ENCODE measurements around the gene CENPP.
A peak's percentile ranks its signal among the peaks of the same experiment; 100 is the strongest.
"Not testable (repeated sequence)": the region's sequence is repeated elsewhere in the genome, so short reads cannot be mapped to it uniquely, and the experiment has no call there.

CENPP gene

DNA sequence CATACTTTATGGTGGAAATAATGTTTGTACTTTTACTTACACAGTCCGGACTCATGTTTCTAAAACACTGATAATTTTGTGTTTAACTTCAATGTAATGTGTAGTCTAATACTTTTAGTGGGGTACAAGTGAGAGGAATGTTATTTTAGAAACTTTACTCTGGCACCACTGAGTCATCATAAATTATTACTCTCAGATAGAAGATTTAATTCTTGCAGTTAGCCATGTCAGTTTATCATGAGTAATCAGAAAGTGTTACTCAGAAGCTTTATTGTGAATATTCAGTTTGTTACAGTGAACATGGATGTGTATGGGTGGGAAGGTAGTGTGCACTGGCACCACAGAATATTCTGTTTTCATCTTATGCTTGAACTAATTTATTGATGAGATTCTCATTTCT is 58.6 kb downstream of the CENPP start:
- DNase-seq: no peak

DNA sequence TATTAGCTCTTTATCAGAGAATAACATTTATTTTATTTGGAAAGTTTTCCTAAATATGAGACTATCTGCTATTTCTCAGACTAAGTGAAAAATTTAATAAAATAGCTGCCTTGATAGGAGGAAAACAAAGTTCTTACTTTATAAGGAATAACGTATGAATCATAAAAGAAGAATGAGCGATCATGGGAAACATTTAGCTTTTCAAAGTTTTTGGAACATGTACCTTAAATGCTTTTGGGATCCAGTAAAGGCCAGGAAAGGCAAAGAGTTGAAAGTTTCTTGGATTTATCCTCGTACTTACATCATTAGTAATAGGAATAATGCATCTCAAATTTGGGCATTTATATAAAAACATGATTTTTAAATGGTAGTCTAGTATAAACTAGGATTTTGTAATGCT is 59.2 kb downstream of the CENPP start:
- no peak for DNase-seq

- no peak for DNase-seq
Measured at GRCh38 chr9:92385477-92385876, 59.7 kb downstream of the CENPP start.

DNA sequence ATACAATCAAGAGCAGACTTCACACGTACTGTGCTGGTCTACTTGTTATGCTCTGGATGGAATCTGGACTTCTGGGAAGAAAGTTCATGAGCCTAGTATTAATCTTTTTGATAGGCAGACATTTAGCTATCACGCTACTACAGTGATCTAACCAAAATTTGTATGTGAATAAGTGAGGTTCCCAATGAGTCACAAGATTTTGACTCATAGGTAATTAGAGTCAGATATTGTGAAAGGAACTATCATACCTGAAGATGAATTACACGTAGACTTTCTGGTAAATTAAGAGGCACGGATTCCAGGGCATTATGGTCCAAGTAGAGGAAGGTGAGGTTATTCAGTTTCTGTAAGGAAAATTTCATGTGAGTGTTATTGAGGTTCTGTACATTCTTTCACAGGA is 60.2 kb downstream of the CENPP start:
- DNase-seq: no peak

- DNase-seq: no peak
Measured at GRCh38 chr9:92392690-92393089, 66.9 kb downstream of the CENPP start.

DNA sequence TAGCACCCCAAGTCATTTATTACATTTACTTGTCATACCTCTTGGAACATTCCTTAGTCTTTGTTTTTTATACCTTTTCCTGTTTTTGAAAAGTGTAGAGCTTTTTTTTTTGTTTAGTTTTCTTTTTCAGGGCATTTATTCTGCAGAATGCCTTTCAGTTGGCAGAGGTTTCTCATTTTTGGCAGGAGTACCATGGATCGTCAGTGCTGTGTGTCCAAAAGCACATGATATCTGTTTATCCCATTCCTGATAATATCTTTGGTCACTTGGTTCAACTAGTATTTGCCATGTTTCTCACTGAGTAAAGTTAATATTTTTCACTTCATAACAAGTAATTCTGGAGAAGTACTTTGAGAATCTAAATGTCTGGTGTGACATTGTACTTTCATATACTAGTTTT is 67.9 kb downstream of the CENPP start:
- no peak for DNase-seq

- DNase-seq: no peak
Measured at GRCh38 chr9:92395617-92396016, 69.9 kb downstream of the CENPP start.

- DNase-seq: no peak
Measured at GRCh38 chr9:92397853-92398252, 72.1 kb downstream of the CENPP start.

DNA sequence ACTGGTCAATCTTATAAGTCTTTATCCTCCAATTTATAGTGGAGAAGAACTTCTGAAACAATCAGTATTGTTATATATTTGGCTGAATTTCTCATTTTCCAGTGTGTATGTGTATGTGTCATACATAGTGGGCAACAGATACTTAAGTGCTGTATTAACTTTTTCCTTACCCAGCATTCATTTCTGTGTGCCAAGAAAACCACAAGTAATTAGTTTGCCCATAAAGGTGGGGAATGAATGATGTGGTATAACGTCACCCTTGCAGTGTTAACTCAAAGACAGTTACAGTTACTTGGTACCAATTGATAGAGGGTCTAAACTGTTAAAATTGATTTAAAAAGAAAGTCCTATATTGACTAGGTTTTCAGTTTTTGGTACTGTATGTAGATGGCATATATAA is 76.6 kb downstream of the CENPP start:
- DNase-seq: no peak

DNA sequence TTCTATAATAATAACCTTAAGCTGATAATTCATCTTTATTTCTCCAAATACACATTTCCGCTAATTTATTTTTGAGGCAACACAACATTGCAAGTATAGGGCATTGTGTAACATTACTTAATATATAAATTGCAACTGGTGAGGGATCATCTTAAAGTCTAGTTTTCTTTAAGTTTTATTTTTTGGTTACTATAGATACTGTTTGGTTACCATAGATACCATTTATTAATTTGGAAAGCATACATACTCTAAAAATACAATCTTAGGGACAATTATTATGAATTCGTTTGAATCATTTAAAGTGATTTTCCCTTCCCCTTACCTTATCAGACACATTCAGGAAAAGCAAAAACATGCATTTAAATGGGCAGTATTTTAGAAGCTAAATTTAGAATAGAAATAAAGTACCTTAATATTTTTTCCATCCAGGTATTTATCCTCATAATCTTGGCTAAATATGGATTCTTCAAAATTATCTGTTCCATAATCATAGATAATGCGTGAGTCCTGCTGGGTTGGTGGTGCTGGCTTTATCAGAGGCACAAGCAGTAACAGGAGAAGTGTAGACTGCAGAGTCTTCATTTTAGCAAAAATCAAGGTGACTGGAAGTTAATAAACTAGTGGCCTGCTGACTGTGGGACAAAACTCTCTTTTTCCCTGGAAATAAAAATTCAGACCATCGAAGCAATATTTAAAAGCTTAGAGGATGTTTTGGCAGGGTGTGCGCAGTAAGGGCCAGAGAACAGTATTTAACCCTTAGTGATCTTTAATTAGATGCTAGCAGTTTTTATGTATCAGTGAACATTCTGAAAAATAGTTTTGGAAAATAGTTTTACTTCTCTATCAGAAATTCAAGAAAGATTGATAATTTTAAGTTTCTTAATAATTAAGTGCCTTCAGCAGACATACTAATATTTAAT is 77.3 kb downstream of the CENPP start:
- DNase-seq: no peak

- DNase-seq: no peak
Measured at GRCh38 chr9:92404042-92404836, 78.5 kb downstream of the CENPP start, which contains the start of gene OGN. Gene OGN, minus strand, starts transcription at chr9:92404578. Its CDS starts 1,171 bp downstream, at chr9:92403407.

GRCh38 chr9:92405818-92406217 is 80.1 kb downstream of the CENPP start:
- DNase-seq: no peak

GRCh38 chr9:92406477-92406876 is 80.7 kb downstream of the CENPP start:
- DNase-seq: peak; percentile 18

DNA sequence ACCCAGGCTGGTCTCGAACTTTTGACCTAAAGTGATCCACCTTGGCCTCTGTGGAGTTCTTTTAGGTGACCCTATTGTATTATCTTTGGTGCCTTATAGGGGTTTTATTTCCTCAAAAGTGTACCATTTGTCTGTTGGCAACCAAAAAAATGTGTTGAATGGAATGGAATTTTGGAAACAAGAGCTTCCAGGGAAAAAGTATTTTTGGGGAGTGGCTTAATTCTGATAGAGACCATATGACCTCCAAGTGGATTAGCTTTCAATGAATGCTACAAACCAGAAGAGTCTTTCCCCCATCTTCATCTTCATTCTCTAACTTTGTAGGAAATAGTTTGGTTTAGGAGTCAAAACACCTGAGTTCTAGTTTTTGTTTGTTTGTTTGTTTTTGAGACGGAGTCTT is 82.1 kb downstream of the CENPP start:
- no peak for DNase-seq

DNA sequence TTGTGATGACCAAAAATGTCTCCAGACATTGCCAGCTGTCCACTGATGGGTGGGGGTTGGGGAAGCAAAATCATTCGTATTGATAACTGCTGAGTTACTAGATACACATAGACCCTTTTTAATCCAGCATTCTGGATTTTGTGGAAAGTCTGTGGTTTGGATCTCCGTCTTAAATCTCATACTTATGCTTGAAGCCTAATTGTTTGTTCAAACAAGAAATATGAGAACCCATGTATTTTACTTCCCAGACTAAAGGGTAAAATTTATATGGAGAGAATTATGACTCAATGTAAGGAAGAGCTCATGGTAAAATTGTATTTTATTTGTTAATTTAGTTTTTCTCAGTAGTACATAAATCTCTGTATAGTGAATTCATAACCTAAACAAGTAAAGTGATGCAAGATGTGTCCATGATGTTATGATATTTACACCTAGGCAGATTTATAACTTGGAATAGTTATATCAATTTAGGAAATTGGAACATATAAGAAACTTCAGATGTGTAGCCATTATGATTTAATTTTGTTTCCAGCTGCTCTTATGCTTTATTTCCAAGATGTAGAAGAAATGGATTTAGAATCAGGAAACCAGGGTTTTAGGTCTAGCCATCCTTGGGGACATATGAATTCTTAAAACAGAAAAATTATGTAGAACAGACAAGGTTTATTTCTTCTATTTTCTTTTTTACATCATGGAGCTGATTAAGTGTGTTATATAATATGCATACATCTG is 83.2 kb downstream of the CENPP start:
- DNase-seq: no peak

- not testable (repeated sequence) for DNase-seq
Measured at GRCh38 chr9:92411157-92411556, 85.4 kb downstream of the CENPP start.

DNA sequence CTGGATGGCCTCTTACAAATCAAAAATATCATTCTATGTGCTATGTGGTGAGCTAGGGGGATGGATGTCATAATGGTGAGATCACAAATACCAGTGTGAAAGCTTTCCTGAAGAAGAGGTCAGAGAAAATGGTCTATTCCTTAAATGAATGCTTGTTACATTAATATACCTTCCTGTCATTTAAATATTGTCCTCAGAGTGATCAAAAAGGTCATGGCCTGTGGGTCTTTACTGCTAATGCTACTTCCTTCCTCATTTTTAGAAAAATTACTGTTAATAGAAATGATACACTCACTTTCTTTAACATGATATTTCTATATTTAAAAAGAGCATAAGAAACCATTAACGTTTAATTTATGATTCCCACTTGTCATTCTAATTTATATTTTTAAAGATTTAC is 88.8 kb downstream of the CENPP start:
- no peak for DNase-seq

DNA sequence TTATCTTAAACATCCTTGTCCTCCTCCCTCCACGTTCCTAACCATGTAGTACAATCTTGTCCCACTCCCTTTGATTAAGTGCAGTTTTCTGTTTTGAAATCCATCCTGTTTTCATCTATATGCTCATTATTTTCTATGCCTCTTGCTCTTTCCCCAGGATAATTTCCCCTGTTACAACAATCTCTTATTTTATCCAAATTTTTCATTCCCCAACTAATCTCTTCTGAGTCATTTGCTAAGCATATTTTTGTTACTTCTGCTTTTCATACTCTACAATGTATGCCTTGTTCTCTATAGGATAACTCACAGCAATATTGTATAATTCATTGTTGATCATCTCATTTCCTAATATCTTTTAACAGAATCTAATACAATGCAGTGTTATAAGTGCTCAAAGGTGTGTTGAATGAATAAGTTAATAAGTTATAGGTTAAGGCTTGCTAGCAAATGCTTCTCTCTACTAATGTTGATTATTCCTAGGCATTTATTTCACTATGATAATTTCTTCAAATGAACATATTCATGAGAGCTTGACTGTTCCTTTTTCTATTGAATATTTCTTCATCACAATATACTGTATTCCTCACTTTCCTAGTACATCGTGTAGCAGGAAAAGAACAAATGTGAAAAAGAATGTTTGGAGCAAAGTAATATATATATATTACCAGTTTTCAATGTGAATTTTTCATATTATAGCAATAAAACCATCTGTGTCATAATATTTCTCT is 97.0 kb downstream of the CENPP start:
- DNase-seq: no peak

DNA sequence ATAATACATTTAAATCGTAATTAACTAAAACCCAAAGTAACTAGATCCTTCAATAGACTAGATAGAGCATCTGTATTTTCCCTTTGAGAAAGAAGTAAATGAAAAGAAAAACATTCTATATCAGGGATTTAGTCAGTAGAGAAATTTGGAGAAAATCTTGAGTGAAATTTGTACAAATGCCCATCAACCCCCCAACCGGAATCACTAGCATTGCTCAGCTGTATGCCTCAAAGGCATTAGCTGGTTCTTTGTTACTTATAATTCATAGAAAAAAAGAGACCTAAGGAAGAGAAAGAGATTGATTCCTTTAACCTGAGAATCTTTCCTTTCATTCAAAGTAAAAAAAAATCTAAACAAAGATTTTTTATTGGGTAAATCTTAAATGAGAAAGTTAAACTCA is 97.9 kb downstream of the CENPP start:
- DNase-seq: no peak

DNA sequence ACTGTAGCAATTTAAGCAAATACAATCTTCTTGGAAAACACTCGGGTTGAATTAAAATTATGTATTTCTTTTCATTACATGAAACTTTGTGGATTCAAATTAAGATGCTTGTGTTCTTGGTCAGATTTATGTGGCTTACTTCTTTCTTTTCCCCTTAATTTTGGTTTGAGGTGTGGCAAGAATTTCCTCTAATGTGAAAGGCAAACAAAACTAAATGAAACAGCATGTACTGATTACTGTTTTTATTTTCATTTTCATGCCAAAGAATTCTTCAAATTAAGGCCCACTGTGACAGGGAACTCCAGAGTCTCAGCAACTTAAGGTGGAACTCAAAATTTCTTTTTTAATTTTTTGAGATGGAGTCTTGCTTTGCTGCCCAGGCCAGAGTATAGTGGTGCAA is 98.6 kb downstream of the CENPP start, which contains the start of gene OMD:
OMD (minus strand) TSS at position 132 of the 400 bp plus-strand sequence. CDS start 6,913 bp downstream, outside the sequence.
- DNase-seq: no peak

DNA sequence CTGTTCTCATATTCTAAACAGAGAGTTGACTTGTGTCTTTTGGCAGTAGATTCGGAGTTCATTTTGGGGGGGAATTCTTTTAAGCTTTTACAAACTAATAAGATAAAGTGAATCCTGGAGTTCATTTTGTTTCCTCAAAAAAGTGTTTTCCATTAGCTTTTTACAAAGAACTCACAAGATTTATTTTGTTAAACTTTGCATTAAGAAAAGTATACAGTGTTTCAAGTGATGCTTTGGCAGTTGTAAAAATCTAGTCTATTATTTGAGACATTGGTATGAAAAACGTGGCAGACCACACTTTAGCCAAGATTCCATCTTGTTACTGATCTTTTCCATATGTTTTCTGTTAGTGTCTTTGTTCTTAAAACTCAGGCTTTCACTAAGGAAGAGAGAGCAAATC is 99.7 kb downstream of the CENPP start:
- no peak for DNase-seq

DNA sequence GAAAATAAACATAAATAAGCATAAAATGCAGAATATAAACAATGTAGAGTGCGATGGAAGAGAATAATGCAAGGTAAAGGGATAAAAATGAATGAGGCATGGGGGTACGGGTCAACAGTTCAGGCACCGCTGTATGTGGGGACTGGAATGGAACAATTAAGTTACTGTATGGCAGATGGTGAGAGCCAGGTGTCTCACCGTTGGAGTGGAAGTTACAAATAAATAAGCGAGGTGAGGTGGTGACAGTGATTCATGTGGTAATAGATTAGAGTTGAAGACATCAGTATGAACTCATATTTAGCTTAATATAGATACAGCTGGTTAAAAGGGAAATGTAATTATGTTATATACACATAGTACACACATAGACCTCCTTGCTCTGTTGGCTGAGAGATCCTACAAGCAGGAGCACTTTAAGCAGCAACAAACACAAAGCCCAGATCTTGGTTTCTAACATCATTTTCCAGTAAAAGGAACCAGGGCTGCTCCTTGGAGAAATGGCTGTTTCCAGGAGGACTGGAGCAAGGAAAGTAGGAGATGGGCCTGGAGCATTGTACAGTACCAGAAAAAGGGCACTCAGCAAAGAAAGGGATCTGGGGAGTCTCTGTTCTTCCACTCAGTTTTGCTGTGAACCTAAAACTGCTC is 100.9 kb downstream of the CENPP start:
- DNase-seq: no peak

Data from stimulated activated CD4-positive, alpha-beta T cell treated with anti-CD3 and anti-CD28 coated beads, Interleukin-4, amount 100 ng/mL, for 24 hours (primary cell).